ENCODE data around the gene FUT2. TPM values are rescaled to one million over a fixed set of nuclear protein-coding genes. Genes with fewer than 3 reads are reported as not detected.

Gene FUT2
- total RNA-seq, 4 donors from 2014 or later = 0.27 to 1.3 TPM; not detected in 2

- 56 to 61% methylated on average over 11 of the region's 11 CpGs for WGBS, 2 donors
Observed at GRCh38 chr19:48724796-48725753, 29.3 kb downstream of the FUT2 start.

GRCh38 chr19:48726556-48726955 lies 30.8 kb downstream of the FUT2 start:
- TF ChIP-seq CTCF (IDR thresholded peaks at IDR 0.05) = no peak
- no peak for TF ChIP-seq POLR2A (IDR thresholded peaks at IDR 0.05)
- Histone ChIP-seq H3K4me1 (peaks cover 4 to 6% of the 10 kb centered on the region in 2 donors), H3K27me3 (no peaks in the 10 kb centered on the region), H3K9me3 (no peaks in the 10 kb centered on the region), H3K27ac (peak overlapping the region in 2 of 3 donors; percentile 78 to 79), H3K36me3 (no peaks in the 10 kb centered on the region), H3K4me3 (replicated peaks in 1 of 3) (no peak overlapping the region)
- intact Hi-C loops (cut with DNase I) = no loop called here
- DNase-seq = no peak
- 76 to 85% methylated on average over 2 of the region's 2 CpGs for WGBS, 2 donors

More at GRCh38 chr19:48724796-48725753, 29.3 kb downstream of the FUT2 start:
- no peaks in the 10 kb centered on the region for H3K36me3 ChIP-seq
- DNase-seq = no peak
- peak overlapping the region; percentile 70 to 79 (median 78) for H3K27ac ChIP-seq
- intact Hi-C loops (cut with DNase I) = no loop called here
- no peaks in the 10 kb centered on the region for H3K27me3 ChIP-seq
- no peak for TF ChIP-seq POLR2A (IDR thresholded peaks at IDR 0.05)
- TF ChIP-seq CTCF (IDR thresholded peaks at IDR 0.05) = no peak
- peaks cover 4 to 8% of the 10 kb centered on the region in 2 donors for H3K4me1 ChIP-seq
- no peaks in the 10 kb centered on the region for H3K9me3 ChIP-seq
- no peak overlapping the region for H3K4me3 ChIP-seq (replicated peaks in 1 of 3)

GRCh38 chr19:48728911-48729664 lies 33.3 kb downstream of the FUT2 start:
- H3K9me3 ChIP-seq = no peaks in the 10 kb centered on the region
- WGBS, 2 donors = 54 to 56% methylated on average over 21 to 48 of the region's 77 CpGs
- TF ChIP-seq CTCF (IDR thresholded peaks at IDR 0.05) = peak in 1 of 6 experiments; percentile 38
- TF ChIP-seq POLR2A (IDR thresholded peaks at IDR 0.05) = no peak
- intact Hi-C loops (cut with DNase I) = no loop called here
- H3K27me3 ChIP-seq = no peaks in the 10 kb centered on the region
- H3K4me1 ChIP-seq = peaks cover 4 to 6% of the 10 kb centered on the region in 2 donors
- H3K4me3 ChIP-seq (replicated peaks in 1 of 3) = no peak overlapping the region
- peak; percentile 40 to 49 for DNase-seq
- H3K36me3 ChIP-seq = no peaks in the 10 kb centered on the region
- no peak overlapping the region for H3K27ac ChIP-seq

- no peak overlapping the region for H3K4me3 ChIP-seq (replicated peaks in 1 of 3)
- no peak overlapping the region for H3K27ac ChIP-seq
- H3K9me3 ChIP-seq = no peaks in the 10 kb centered on the region
- no peak for TF ChIP-seq POLR2A (IDR thresholded peaks at IDR 0.05)
- TF ChIP-seq CTCF (IDR thresholded peaks at IDR 0.05) = no peak
- WGBS, 2 donors = 91 to 92% methylated on average over 4 of the region's 4 CpGs
- no peaks in the 10 kb centered on the region for H3K27me3 ChIP-seq
- no peaks in the 10 kb centered on the region for H3K36me3 ChIP-seq
- DNase-seq = no peak
- H3K4me1 ChIP-seq = peaks cover 0 to 4% of the 10 kb centered on the region in 2 donors
- intact Hi-C loops (cut with DNase I) = no loop called here
Observed at GRCh38 chr19:48731452-48731851, 35.7 kb downstream of the FUT2 start.

Data from thyroid gland (tissue), 4 donors.